ENCODE data around the gene OTOP2.
"Not testable (repeated sequence)": the region's sequence is repeated elsewhere in the genome, so short reads cannot be mapped to it uniquely, and the experiment has no call there.

OTOP2 gene

GRCh38 chr17:74971069-74971841 is 47.2 kb downstream of the OTOP2 start:
- no peak for DNase-seq (ENCODE audit: low read depth in 1 of 2, low spot score in 1 of 2)

GRCh38 chr17:74971842-74972106 is 47.7 kb downstream of the OTOP2 start:
- DNase-seq (ENCODE audit: low read depth in 1 of 2, low spot score in 1 of 2): no peak

GRCh38 chr17:74972107-74972972 is 48.3 kb downstream of the OTOP2 start, which contains the start of gene HID1:
Gene HID1 (minus strand): TSS chr17:74972759. CDS start chr17:74972656, 103 bp downstream.
- DNase-seq (ENCODE audit: low read depth in 1 of 2, low spot score in 1 of 2): peak; percentile 61 to 66

- DNase-seq (ENCODE audit: low read depth in 1 of 2, low spot score in 1 of 2): no peak
These were observed 48.9 kb downstream of the OTOP2 start for GRCh38 chr17:74972973-74973328.

- no peak for DNase-seq (ENCODE audit: low read depth in 1 of 2, low spot score in 1 of 2)
These were observed 51.9 kb downstream of the OTOP2 start for GRCh38 chr17:74975943-74976342.

GRCh38 chr17:74977802-74978201 is 53.7 kb downstream of the OTOP2 start:
- DNase-seq (ENCODE audit: low read depth in 1 of 2, low spot score in 1 of 2): no peak

DNA sequence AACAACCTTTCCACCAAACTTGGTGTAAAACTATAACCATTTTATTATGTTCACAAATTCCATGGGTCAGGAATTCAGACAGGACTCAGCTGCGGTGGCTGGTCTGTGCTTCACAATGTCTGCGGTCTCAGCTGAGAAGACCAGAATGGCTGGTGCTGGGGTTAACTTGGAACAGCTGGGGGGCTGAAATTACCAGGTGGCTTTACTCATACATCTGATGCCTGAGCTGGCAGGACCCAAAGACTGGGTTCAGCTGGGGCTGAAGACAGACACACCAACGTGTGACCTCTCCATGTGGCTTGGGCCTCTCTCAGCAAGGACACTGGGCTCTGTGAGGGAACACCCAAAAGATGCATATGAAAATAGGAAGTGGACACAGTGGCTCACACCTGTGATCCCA is 54.2 kb downstream of the OTOP2 start:
- DNase-seq (ENCODE audit: low read depth in 1 of 2, low spot score in 1 of 2): no peak

DNA sequence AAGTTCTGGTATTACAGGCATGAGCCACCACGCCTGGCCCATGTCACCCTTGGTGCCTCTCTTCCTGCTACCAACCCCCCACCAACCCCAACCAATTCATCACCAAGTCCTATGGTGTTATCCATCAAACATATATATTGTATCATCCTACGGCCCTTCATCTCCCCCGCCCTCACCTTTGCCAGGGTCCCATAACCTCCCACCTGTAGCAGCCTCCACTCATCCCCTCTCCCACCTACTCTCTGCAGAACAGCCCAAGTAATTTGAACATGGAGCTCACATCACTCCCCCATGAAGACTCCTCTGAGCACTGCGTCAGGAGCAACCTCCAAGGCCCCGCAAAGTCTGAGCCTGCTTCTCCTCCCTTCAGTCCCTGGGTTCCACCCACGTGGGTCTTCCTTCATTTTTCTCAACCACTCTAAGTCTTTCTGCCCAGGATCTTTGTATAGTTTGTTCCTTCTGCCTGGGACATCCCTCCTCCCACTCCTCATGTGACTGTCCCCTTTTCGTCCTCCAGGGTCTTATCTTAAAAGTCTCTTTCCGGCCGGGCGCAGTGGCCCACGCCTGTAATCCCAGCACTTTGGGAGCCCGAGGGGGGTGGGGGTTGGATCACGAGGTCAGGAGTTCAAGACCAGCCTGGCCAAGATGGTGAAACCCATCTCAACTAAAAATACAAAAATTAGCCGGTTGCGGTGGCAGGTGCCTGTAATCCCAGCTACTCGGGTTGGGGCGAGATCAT is 55.5 kb downstream of the OTOP2 start:
- DNase-seq (ENCODE audit: low read depth in 1 of 2, low spot score in 1 of 2): no peak

GRCh38 chr17:74981318-74981978 is 57.4 kb downstream of the OTOP2 start:
- DNase-seq (ENCODE audit: low read depth in 1 of 2, low spot score in 1 of 2): no peak

DNA sequence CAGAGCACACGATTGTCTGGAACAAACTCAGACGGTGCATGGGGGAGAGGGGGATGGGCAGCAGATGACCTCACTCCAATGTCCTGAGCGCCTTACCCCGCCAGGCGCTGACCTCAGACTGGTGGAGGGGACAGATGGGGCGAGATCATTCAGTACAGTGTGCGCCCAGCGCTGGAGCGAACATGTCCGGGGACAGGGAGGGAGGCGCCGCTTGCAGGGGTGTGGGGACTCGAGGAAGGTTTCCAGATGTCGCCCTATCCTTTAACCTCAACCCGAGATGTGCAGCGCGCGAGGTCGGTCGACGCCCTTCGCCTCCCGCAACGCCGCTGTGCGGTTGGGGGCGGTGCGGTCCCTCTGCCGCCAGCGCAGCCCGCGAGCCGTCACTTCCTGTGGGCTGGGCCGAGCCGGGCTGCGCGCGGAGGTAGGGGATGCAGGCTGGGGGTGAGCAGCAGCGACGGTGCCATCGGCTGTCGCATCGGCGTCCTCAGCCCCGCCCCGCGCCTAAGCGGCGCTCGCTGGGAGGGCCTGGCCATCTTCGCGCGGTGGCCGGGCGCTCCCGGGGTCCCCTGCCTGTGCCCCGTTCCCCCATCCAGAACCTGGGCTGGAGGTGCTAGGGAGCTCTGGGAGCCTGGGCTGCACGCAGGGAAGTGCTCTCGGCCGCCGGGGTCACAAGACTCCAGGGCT is 58.0 kb downstream of the OTOP2 start:
- peak; percentile 48 to 63 for DNase-seq (ENCODE audit: low read depth in 1 of 2, low spot score in 1 of 2)

DNA sequence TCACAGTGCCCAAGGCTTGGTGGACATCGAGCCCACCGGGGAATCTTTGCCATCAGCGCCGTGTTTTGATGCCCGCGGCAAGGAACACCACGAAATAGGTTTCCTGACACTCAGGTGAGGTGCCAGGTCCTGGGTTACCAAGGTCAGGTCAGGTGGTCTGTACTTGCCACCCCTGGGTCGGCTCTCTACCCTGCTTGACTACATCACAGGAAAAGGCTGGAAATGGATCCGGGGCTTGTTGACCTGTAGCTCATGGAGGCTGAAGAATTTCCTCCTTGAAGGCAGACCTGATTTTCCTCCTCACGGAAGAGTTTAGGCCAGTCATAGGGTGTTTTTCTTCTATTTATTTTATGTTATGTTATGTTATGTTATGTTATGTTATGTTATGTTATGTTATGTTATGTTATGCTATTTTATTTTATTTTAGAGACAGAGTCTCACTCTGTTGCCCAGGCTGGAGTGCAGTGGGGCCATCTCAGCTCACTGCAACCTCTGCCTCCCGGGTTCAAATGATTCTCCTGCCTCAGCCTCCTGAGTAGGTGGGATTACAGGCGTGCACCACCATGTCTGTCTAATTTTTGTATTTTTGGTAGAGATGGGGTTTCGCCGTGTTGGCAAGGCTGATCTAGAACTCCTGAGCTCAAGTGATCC is 58.7 kb downstream of the OTOP2 start:
- DNase-seq (ENCODE audit: low read depth in 1 of 2, low spot score in 1 of 2): not testable (repeated sequence)
